ENCODE data around the gene SH3BP5L. TPM values are rescaled to one million over a fixed set of nuclear protein-coding genes. Genes with fewer than 3 reads are reported as not detected.

Gene SH3BP5L
- total and polyA plus RNA-seq, 2 of the 4 experiments (the other 2 are of a cell fraction) = 23.3 to 35.9 TPM

DNA sequence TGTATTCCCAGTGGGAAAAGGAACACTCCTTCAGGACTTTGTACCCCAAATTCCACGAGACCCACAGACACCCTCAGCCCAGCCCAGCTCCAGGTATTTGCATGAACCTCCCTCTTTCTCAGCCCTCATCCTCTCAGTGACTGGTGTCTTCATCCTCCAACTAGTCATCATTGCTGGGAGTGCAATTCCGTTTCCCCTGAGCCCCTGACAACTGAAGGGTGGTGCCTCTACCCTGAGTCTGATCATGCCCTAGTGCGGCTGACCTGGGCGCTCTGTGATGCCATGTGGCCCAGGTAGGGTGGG, 36.9 kb upstream of the SH3BP5L start:
- Histone ChIP-seq H3K56ac (ENCODE audit: extremely low read depth, insufficient read depth, low read length) (no peak overlapping the region), H4K20me1 (ENCODE audit: insufficient read depth, low read length) (no peaks in the 10 kb centered on the region), H4K8ac (ENCODE audit: low read depth in 2 of 2, low read length in 2 of 2) (peak overlapping the region; percentile 69 to 85; a peak in 3 of 4 replicates), H2BK5ac (ENCODE audit: low read depth, low read length, poor library complexity, severe bottlenecking) (no peak overlapping the region), H2AK5ac (ENCODE audit: low read depth, low read length) (peak overlapping the region; percentile 28; the same call in 1 of the 2 replicates), H3K79me1 (ENCODE audit: low read depth in 1 of 2, low read length in 2 of 2) (peaks cover 10 to 13% of the 10 kb centered on the region in 2 experiments; a peak in 3 of 4 replicates), H3K27ac (ENCODE audit: insufficient read depth, low read length) (no peak overlapping the region; the same call in 1 of the 2 replicates), H3K9ac (ENCODE audit: low read depth, low read length) (peak overlapping the region; percentile 23; the same call in 1 of the 2 replicates), H2AK9ac (replicated peaks; ENCODE audit: low read depth, low read length, poor library complexity) (peak overlapping the region; percentile 78), H3K4me2 (ENCODE audit: low read depth, low read length) (peak overlapping the region; percentile 86), H2AFZ (replicated peaks; ENCODE audit: low read length, poor library complexity) (peak overlapping the region; percentile 99), H3K27me3 (ENCODE audit: control insufficient read depth, insufficient read depth, low read length) (no peaks in the 10 kb centered on the region), H2BK15ac (ENCODE audit: low read depth, low read length) (no peak overlapping the region), H4K5ac (ENCODE audit: low read depth, low read length) (peak overlapping the region; percentile 42; the same call in 1 of the 2 replicates), H3K23ac (ENCODE audit: low read depth, low read length) (peak overlapping the region; percentile 69; the same call in 1 of the 2 replicates), H3K9me1 (ENCODE audit: insufficient read depth, low read length) (peaks cover 11% of the 10 kb centered on the region; the same call in 1 of the 2 replicates), H3K36me3 (ENCODE audit: control insufficient read depth, insufficient read depth, low read length) (no peaks in the 10 kb centered on the region), H3K9me3 (ENCODE audit: control insufficient read depth, insufficient read depth, low read length) (no peaks in the 10 kb centered on the region), H3K4me3 (ENCODE audit: insufficient read depth, low read depth, low read length) (peak overlapping the region; percentile 62), H3K14ac (replicated peaks; ENCODE audit: low read depth, low read length) (peak overlapping the region; percentile 81; the same call in 1 of the 2 replicates), H3K4ac (ENCODE audit: low read depth, low read length) (peak overlapping the region; percentile 84), H3K18ac (ENCODE audit: low read depth, low read length) (no peak overlapping the region), H2BK20ac (ENCODE audit: low read depth, low read length) (peak overlapping the region; percentile 25; the same call in 1 of the 2 replicates), H3K4me1 (ENCODE audit: control insufficient read depth, insufficient read depth, low read length) (peaks cover 15% of the 10 kb centered on the region), H4K91ac (ENCODE audit: insufficient read depth, low read depth, low read length) (peak overlapping the region; percentile 48), H2BK120ac (ENCODE audit: low read depth, low read length) (no peak overlapping the region; the same call in 1 of the 2 replicates)
- ATAC-seq (ENCODE audit: low read depth) (no peak), DNase-seq (no peak)
- TF ChIP-seq MAFK (IDR thresholded peaks at IDR 0.05; ENCODE audit: low read depth, low read length) (no peak), MXI1 (IDR thresholded peaks at IDR 0.05; ENCODE audit: borderline replicate concordance, low read depth, low read length) (no peak), CHD1 (IDR thresholded peaks at IDR 0.05; ENCODE audit: low read depth, low read length) (no peak), SMC3 (IDR thresholded peaks at IDR 0.05; ENCODE audit: low read depth, low read length) (no peak), POLR2A (IDR thresholded peaks at IDR 0.05; ENCODE audit: low read depth, low read length) (no peak), MAZ (IDR thresholded peaks at IDR 0.05; ENCODE audit: borderline replicate concordance, low read depth, low read length) (no peak), RFX5 (IDR thresholded peaks at IDR 0.05; ENCODE audit: low read depth, low read length) (no peak), RAD21 (IDR thresholded peaks at IDR 0.05; ENCODE audit: low read length) (no peak), NFE2L2 (IDR thresholded peaks at IDR 0.05; ENCODE audit: low read depth, low read length) (no peak), BHLHE40 (IDR thresholded peaks at IDR 0.05; ENCODE audit: low read depth, low read length) (no peak), RCOR1 (IDR thresholded peaks at IDR 0.05; ENCODE audit: insufficient replicate concordance, low read length) (no peak), CEBPB (IDR thresholded peaks at IDR 0.05; ENCODE audit: low read depth, low read length) (no peak), FOS (IDR thresholded peaks at IDR 0.05; ENCODE audit: low read depth, low read length) (no peak)
- TF ChIP-seq, protein P1, sequence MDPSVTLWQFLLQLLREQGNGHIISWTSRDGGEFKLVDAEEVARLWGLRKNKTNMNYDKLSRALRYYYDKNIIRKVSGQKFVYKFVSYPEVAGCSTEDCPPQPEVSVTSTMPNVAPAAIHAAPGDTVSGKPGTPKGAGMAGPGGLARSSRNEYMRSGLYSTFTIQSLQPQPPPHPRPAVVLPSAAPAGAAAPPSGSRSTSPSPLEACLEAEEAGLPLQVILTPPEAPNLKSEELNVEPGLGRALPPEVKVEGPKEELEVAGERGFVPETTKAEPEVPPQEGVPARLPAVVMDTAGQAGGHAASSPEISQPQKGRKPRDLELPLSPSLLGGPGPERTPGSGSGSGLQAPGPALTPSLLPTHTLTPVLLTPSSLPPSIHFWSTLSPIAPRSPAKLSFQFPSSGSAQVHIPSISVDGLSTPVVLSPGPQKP (IDR thresholded peaks at IDR 0.05; ENCODE audit: borderline replicate concordance, low read depth, low read length) = no peak
- TF ChIP-seq, protein P2, sequence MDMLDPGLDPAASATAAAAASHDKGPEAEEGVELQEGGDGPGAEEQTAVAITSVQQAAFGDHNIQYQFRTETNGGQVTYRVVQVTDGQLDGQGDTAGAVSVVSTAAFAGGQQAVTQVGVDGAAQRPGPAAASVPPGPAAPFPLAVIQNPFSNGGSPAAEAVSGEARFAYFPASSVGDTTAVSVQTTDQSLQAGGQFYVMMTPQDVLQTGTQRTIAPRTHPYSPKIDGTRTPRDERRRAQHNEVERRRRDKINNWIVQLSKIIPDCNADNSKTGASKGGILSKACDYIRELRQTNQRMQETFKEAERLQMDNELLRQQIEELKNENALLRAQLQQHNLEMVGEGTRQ (IDR thresholded peaks at IDR 0.05; ENCODE audit: low read depth, low read length) = no peak
- TF ChIP-seq, protein P3, sequence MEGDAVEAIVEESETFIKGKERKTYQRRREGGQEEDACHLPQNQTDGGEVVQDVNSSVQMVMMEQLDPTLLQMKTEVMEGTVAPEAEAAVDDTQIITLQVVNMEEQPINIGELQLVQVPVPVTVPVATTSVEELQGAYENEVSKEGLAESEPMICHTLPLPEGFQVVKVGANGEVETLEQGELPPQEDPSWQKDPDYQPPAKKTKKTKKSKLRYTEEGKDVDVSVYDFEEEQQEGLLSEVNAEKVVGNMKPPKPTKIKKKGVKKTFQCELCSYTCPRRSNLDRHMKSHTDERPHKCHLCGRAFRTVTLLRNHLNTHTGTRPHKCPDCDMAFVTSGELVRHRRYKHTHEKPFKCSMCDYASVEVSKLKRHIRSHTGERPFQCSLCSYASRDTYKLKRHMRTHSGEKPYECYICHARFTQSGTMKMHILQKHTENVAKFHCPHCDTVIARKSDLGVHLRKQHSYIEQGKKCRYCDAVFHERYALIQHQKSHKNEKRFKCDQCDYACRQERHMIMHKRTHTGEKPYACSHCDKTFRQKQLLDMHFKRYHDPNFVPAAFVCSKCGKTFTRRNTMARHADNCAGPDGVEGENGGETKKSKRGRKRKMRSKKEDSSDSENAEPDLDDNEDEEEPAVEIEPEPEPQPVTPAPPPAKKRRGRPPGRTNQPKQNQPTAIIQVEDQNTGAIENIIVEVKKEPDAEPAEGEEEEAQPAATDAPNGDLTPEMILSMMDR (conservative IDR thresholded peaks at IDR 0.05; ENCODE audit: low read depth, low read length) = no peak
- ChIA-PET CTCF (no interaction called here), POLR2A (ENCODE audit: unreplicated experiment) (no interaction called here)
- dilution Hi-C loops (cut with HindIII; ENCODE audit: low sequenced_read_pairs, unreplicated experiment) (no loop called here), in situ Hi-C loops (cut with MboI; ENCODE audit: low sequenced_read_pairs) (no loop called here), intact Hi-C loops (cut with micrococcal nuclease) (no loop called here)
- WGBS, 2 experiments (ENCODE audit: extremely low coverage in 2 of 2, insufficient read length in 1 of 2) = 20% methylated on average over 1 of the region's 4 CpGs; no CpG with 5 or more reads in 1 of the 2 experiments
- BruUV-seq (replicated peaks) = no TSS peak

All from IMR-90 (cell line).